IPS DF 6.9 (cell line): ENCODE data around the gene SMYD3.

ENCODE experiments used
- DNase-seq: peaks from one replicate; pipeline ENCODE4 v3.0.0-alpha.2; 2013; ENCODE audit warnings: low read depth, low spot score
- H3K27ac ChIP-seq: one replicate; pipeline ENCODE4 v1.5.1; 2013; ENCODE audit warnings: low read length, control low read depth
- H3K27me3 ChIP-seq: 2 replicates; pipeline ENCODE4 v1.6.1; 2013; ENCODE audit warnings: mild to moderate bottlenecking, low read length; ENCODE audit not compliant: control insufficient read depth, insufficient read depth
- H3K36me3 ChIP-seq: 2 replicates; pipeline ENCODE4 v1.6.1; 2013; ENCODE audit warnings: low read length; ENCODE audit not compliant: control insufficient read depth, insufficient read depth
- H3K4me1 ChIP-seq: 2 replicates; pipeline ENCODE4 v1.6.1; 2013; ENCODE audit warnings: low read length; ENCODE audit not compliant: control insufficient read depth, insufficient read depth
- H3K4me3 ChIP-seq: 2 replicates; pipeline ENCODE4 v1.5.1; 2013; ENCODE audit warnings: mild to moderate bottlenecking, low read length
- H3K9me3 ChIP-seq: 2 replicates; pipeline ENCODE4 v1.6.1; 2013; ENCODE audit warnings: low read length, inconsistent platforms; ENCODE audit not compliant: control insufficient read depth, insufficient read depth
- WGBS: extraction: QIAGEN DNeasy Blood & Tissue Kit; methylation state at CpG from one replicate; pipeline ENCODE4 v1.1.7; 2013; ENCODE audit warnings: mixed read lengths, missing lambda C conversion rate; ENCODE audit not compliant: insufficient read length, insufficient coverage; 5-methylcytosine and 5-hydroxymethylcytosine counted together

The SMYD3 gene

DNA sequence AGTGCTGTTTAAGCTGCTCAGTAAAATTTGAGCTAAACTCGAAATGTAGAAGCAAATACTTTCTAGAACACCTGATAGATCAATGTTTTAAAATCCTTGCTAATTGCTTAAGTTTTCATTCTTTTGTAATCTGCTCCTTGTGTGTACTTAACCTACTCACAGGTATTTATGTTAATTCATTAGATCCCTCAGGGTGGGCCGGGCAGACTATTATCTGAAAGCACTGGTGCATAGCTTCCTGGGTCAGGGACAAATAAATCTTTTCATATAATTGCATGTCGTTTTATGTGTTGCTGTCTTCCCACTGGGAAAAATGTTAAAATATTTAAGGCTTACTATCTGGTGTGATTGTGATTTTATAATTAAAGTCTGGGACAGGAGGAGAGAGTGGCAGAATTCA lies 440.5 kb downstream of the SMYD3 start:
- no peak for DNase-seq
- Histone ChIP-seq H3K36me3 (no peaks in the 10 kb centered on the region), H3K27ac (no peak overlapping the region), H3K4me1 (peaks cover 3% of the 10 kb centered on the region; the same call in 1 of the 2 replicates), H3K4me3 (no peak overlapping the region), H3K9me3 (no peaks in the 10 kb centered on the region), H3K27me3 (no peaks in the 10 kb centered on the region)
- no CpG with 5 or more reads among the region's 3 CpGs for WGBS

DNA sequence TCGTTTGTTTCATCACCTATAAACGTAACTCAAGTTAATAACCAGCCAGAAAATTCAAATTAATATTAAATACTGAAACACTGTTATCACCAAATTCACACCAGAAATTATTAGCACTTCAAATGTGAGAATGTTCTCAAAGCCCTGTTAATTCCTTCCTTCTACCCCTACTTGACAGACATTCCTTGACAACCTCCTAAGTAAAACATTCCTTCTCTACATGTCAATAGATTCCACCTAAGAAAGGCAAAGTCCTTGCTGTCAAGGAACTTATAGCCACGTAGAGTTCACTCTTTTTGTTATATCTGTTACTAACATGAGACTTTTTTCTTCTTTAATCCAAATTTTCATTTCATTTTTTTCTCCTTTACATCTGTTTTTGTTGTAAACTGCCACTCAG lies 441.5 kb downstream of the SMYD3 start:
- no peak overlapping the region for H3K27ac ChIP-seq
- no peak for DNase-seq
- no peaks in the 10 kb centered on the region for H3K27me3 ChIP-seq
- no CpG with 5 or more reads among the region's 3 CpGs for WGBS
- no peak overlapping the region for H3K4me3 ChIP-seq
- no peaks in the 10 kb centered on the region for H3K36me3 ChIP-seq
- H3K4me1 ChIP-seq = peaks cover 3% of the 10 kb centered on the region; the same call in 1 of the 2 replicates
- no peaks in the 10 kb centered on the region for H3K9me3 ChIP-seq

DNA sequence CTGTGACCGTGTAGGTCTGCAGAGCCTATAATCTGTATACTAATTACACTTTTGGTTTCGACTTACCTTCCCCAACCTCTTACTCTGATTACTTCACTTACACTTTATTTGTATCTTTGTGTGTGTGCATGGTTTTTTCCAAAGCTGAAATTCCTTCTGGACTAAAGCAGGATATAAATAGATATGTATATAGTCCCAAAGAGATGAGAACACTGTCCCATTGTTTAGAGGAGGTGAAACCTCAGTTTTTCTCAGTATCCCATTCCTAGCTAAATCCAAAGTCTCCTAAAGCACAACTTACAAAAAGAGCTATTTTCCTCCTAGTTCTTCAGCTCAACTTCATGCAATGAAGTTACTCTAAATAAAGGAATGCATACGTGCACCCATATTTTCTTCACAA lies 442.2 kb downstream of the SMYD3 start:
- WGBS = no CpG with 5 or more reads among the region's 3 CpGs
- H3K27me3 ChIP-seq = no peaks in the 10 kb centered on the region

DNA sequence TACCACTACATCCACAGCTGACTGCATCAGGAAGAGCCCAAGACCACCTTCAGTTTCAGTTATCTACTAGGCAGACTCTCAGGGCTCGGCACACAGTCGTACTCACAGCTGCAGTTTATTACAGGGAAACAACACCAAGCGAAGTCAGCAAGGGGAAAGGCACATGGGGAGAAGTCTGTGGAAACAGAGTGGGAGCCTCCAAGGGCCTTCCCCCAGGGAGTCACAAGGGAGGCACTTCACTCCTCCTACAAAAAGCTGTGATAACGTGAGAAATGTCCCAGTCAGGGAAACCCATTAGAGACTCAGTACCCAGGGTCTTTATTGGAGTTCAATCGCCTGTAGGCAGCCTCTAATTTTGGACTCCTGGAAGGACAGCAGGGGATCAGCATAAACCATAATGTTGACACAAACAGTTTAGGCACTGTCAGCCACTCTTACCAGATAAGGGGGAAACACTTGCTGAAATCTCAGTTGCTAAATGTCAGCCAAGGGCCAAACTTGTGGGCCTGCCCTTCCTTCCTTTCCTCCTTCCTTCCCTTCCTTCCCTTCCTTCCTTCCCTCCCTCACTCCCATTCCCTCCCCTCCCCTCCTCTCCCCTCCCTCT lies 444.0 kb downstream of the SMYD3 start:
- Histone ChIP-seq H3K27ac (no peak overlapping the region), H3K4me3 (no peak overlapping the region), H3K4me1 (peaks cover 3% of the 10 kb centered on the region; the same call in 1 of the 2 replicates), H3K27me3 (no peaks in the 10 kb centered on the region), H3K36me3 (no peaks in the 10 kb centered on the region), H3K9me3 (no peaks in the 10 kb centered on the region)
- WGBS = no CpG with 5 or more reads among the region's 5 CpGs
- DNase-seq = no peak

More for the DNA sequence above, 442.2 kb downstream of the SMYD3 start:
- Histone ChIP-seq H3K27ac (no peak overlapping the region), H3K4me3 (no peak overlapping the region), H3K4me1 (peaks cover 3% of the 10 kb centered on the region; the same call in 1 of the 2 replicates), H3K9me3 (no peaks in the 10 kb centered on the region), H3K36me3 (no peaks in the 10 kb centered on the region)
- DNase-seq = no peak

DNA sequence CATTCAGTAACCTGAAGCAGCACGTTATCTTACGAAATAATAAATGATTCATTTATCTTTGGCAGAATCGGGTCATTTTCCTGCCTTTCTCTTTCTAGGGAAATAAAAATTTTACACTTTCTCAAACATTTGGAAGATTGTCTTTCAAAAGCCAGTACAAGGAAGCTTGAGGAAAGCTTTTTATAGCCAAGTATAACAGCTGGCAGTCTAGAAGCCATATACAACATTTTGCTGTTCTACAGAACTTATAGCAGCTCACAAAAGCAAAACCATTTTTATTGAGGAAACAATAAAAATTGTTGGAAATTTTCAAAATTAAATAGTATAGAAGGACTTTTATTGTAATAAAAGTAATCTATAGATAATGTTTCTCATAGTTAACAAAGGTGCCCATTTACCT lies 448.6 kb downstream of the SMYD3 start:
- no peaks in the 10 kb centered on the region for H3K27me3 ChIP-seq
- DNase-seq = no peak
- H3K4me3 ChIP-seq = no peak overlapping the region
- no peaks in the 10 kb centered on the region for H3K9me3 ChIP-seq
- WGBS = no CpG with 5 or more reads among the region's 3 CpGs
- no peaks in the 10 kb centered on the region for H3K36me3 ChIP-seq
- H3K4me1 ChIP-seq = no peaks in the 10 kb centered on the region
- H3K27ac ChIP-seq = no peak overlapping the region

DNA sequence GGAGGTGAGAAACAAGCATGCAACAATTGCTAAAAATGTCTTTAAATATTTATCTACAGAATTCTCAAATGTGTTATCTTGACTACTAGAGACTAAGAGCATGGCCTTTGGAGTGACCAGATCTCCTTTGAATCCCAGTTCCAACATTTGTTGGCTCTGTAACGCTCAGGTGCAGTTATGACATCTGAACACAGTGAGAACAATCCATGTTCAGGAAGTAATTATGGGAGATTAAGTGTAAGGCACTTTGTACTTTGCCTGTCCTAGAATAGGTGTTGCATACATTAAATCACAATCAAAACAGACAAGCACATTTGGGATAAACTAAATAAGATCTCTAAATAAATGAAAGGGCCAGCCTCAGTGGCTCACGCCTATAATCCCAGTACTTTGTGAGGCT lies 454.5 kb downstream of the SMYD3 start:
- Histone ChIP-seq H3K27me3 (no peaks in the 10 kb centered on the region), H3K4me3 (no peak overlapping the region), H3K27ac (no peak overlapping the region), H3K4me1 (no peaks in the 10 kb centered on the region), H3K9me3 (no peaks in the 10 kb centered on the region), H3K36me3 (no peaks in the 10 kb centered on the region)
- WGBS = no CpG with 5 or more reads among the region's 2 CpGs
- DNase-seq = no peak

DNA sequence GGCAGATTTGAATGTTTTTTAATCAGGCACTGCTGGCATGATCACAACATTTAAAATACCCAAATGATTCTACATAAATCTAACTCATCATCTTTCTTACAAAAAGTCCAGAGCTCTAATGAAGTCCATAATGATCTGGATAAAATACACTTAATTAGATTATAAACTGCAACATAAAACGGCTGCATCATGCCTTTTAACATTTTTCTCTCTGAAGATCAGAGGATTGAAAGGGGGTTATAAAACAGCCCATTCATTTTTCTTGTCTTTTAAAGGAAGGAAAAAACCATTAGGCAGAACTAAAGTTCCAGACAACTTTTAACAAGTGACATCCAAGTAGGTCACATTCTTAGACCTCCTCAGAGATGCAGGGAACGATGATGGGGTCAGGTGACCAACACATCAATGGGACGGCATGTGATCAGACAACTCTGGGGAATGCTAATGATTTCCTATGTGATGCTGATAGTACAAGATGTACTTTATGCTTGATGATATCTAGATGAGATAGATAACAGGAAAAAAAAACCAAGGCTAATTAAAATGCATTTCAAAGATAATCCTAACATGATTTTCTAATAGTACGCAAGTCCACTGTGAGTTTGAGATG lies 455.1 kb downstream of the SMYD3 start:
- H3K4me3 ChIP-seq = no peak overlapping the region
- no CpG with 5 or more reads among the region's 4 CpGs for WGBS
- no peaks in the 10 kb centered on the region for H3K27me3 ChIP-seq
- no peaks in the 10 kb centered on the region for H3K4me1 ChIP-seq
- H3K36me3 ChIP-seq = no peaks in the 10 kb centered on the region
- DNase-seq = no peak
- no peak overlapping the region for H3K27ac ChIP-seq
- no peaks in the 10 kb centered on the region for H3K9me3 ChIP-seq

DNA sequence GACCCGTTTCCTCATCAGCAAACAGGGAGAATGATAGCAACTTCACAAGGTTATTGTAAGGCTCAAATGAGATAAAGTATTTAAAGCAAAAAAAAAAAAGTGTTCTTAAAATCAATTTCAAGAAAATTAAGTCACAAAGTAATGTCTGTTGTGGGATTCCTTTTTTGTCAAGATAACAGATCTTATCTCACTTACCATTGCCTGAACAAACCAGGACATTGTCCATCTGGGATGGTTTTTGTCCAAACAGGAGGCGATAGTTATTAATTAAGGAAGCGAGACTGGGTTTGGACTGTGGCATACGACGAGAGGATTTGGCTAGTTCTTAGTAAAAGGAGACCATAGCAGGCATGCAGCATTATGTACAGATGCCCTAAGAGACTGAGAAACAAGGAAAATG lies 458.4 kb downstream of the SMYD3 start:
- no peaks in the 10 kb centered on the region for H3K9me3 ChIP-seq
- 100% methylated on average over 2 of the region's 5 CpGs for WGBS
- H3K27me3 ChIP-seq = no peaks in the 10 kb centered on the region
- H3K4me1 ChIP-seq = no peaks in the 10 kb centered on the region
- no peak for DNase-seq
- no peak overlapping the region for H3K4me3 ChIP-seq
- no peaks in the 10 kb centered on the region for H3K36me3 ChIP-seq
- no peak overlapping the region for H3K27ac ChIP-seq

DNA sequence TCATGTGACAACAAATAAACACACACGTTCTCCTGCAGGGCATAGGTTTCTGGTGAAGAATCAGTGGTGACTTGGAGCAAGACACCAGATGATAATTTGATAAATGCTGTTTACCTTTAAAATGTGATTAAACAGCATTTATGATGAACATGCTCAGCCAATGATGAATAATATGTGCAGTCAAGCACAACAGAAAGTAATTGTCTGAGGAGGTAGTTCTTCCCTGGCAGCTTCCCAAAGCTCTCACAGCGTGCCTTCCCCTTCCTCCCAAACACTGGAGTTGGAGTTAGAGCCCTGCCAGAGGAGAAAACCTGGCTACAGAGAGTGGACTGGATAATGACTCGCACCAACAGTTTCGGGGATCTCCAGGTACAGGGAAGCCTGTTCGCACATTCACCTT lies 463.5 kb downstream of the SMYD3 start:
- Histone ChIP-seq H3K9me3 (no peaks in the 10 kb centered on the region), H3K36me3 (no peaks in the 10 kb centered on the region), H3K27me3 (no peaks in the 10 kb centered on the region), H3K27ac (no peak overlapping the region), H3K4me1 (no peaks in the 10 kb centered on the region), H3K4me3 (no peak overlapping the region)
- WGBS = no CpG with 5 or more reads among the region's 5 CpGs
- DNase-seq = no peak

DNA sequence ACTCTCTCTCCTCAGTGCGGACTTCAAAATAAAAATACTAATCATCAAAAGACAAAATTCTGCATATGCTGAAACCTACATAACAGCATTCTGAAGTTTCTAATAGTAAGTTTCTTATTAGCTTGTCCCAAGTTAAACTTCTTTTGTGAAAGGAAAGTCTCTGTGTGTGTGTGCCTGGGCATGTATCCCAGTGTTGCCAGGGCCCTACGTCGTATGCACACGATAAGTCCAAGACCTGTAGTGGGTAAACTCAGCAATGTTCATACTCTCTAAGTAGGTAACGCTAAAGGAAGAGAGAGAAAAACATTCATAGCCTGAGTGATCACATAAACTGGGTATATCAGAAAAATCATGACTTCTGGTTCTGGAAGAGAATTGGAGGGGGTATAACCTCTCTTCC lies 465.7 kb downstream of the SMYD3 start:
- H3K4me3 ChIP-seq = no peak overlapping the region
- no peaks in the 10 kb centered on the region for H3K4me1 ChIP-seq
- no peaks in the 10 kb centered on the region for H3K27me3 ChIP-seq
- no peak for DNase-seq
- H3K36me3 ChIP-seq = no peaks in the 10 kb centered on the region
- no peaks in the 10 kb centered on the region for H3K9me3 ChIP-seq
- no peak overlapping the region for H3K27ac ChIP-seq
- WGBS = no CpG with 5 or more reads among the region's 5 CpGs
